NCI-H510A (cell line): Measurements from ENCODE around the gene MPDU1.
A peak's percentile ranks its signal among the peaks of the same experiment; 100 is the strongest.
"Not testable (repeated sequence)": the region's sequence is repeated elsewhere in the genome, so short reads cannot be mapped to it uniquely, and the experiment has no call there.

Source experiments
- DNase-seq: peaks from one replicate; lab custom pipeline; 2025; lab: John Stamatoyannopoulos, UW

The MPDU1 gene

GRCh38 chr17:7614425-7615264 lies 31.0 kb downstream of the MPDU1 start, which contains the start of gene FXR2:
FXR2 (minus strand) TSS chr17:7614897; CDS start chr17:7614532, 365 bp downstream.
- DNase-seq, result peak; percentile 98

DNA sequence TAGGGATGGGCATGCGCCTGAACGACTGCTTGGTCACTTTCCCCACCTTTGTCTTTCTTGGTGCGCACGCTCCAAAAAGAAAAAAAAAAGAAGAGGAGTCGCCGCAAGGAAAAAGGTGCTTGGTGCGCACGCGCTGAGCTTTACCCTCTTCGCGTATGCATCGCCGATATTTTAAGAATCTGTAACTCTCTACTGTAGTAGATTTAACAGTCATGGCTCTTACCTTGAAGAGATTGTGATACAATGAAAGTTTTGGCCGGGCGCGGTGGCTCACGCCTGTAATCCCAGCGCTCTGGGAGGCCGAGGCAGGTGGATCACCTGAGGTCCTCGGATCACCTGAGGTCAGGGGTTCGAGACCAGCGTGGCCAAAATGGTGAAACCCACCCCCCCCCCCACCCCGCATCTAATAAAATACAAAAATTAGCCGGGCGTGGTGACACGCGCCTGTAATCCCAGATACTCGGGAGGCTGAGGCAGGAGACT lies 31.7 kb downstream of the MPDU1 start:
- no peak for DNase-seq

DNA sequence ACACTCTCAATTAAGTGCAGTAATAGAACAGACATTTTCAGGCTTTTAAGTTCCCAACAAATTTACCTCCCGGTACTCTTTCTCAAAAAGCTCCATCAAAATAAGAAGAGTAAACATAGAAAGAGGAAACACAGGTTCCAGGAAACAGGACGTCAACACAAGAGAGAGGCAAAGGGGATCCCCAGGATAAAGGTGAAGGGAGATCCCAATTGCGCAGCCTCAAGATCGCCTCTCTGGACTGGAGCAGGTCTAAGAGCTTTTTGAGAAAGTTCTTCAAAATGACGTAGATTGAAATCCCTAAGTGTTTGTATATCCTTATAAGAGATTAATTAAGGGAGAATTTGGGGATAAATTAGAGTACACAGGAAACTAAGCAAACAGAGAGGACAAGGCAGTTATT lies 35.0 kb downstream of the MPDU1 start:
- no peak for DNase-seq

DNA sequence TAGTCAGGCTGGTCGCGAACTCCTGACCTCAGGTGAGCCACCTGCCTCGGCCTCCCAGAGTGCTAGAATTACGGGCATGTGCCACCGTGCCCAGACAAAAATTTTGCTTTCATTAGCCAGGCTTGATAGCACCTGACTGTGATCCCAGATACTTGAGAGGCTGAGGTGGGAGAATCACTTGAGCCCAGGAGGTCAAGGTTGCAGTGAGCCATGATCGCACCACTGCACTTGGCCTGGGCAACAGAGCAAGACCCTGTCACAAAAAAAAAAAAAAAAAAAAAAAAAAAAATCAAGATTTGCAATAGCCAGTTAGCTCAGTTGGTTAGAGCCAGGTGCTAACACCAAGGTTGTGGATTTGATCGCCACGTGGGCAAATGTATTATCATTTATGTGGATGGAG lies 37.2 kb downstream of the MPDU1 start:
- no peak for DNase-seq

DNA sequence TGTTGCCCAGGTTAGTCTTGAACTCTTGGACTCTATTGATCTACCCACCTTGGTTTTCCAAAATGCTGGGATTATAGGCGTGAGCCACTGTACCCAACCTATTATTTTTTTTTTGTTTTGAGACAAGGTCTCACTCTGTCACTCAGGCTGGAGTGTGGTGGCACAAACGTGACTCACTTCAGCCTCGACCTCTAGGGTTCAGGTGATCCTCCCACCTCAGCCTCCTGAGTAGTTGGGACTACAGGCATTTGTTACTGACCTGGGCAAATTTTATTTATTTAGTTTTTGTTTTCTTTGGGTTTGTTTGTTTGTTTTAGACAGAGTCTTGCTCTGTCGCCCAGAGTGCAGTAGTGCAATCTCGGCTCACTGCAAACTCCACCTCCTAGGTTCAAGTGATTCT lies 40.0 kb downstream of the MPDU1 start:
- DNase-seq, result no peak

- not testable (repeated sequence) for DNase-seq
Observed at GRCh38 chr17:7625749-7626148, 42.1 kb downstream of the MPDU1 start.

- no peak for DNase-seq
Observed at GRCh38 chr17:7626307-7626706, 42.7 kb downstream of the MPDU1 start.

DNA sequence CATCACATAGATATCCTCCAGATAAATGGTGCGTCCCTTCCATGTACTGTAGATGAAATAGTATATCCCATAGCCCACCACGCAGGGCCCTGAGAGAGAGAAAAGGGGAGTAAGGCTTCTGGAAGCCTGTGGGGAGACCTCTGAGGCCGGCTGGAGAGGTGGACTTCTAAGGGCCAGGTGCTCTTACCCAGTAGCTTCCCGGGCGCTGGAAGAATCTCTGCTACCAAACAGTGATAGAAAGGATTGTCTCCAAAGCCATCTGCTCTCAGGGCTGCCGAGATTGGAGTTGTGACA lies 43.3 kb downstream of the MPDU1 start:
- no peak for DNase-seq

DNA sequence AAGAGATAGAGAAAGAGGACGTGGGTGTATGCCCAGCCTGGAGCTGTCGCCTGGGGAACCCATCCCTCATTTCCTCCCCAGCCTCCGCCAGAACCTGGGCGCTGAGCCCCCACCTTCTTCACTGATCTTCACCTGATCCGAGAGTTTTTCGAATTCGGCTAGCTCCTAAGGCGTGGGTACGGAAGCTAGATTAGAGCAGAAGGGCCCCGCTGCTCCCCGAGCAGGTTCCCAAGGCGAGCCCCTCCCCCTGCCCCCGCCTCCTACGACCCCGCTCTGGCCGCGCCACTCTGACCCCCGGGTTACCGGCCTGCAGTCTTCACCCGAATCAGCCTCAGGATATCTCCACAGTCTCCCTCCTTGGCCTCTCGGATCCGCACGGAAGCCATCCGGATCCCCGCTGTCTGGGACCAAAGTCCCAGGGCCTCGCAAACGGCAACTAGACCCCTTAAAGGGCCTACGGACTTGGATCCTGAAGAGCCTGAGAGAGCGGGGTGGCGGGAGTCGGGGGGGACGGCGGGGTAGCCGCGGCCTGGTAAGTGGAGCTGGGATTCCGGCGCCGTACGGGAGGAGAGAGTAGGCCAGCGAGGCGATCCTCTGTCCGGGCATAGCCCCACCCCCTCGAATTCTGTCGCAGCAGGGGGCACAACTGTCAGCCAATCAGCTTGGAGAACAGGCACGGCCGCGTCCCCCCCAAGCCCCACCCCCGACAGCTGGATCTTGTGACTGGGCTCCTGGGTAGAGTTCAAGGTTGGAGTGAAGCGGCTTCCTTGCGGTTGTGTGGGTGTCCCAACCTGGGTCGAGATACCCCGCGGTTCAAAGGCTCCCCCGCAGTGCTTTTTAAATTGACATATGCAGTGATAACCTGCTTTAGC lies 43.8 kb downstream of the MPDU1 start, which contains the start of gene SAT2:
SAT2 (minus strand) TSS at position 572 of the 872 bp plus-strand sequence; CDS start at position 386, 186 bp downstream.
- peak; percentile 79 for DNase-seq

- no peak for DNase-seq
Observed at GRCh38 chr17:7629939-7630571, 46.4 kb downstream of the MPDU1 start, which contains the start of gene SHBG. SHBG (plus strand) TSS chr17:7630135; CDS start chr17:7630173, 38 bp downstream.

- no peak for DNase-seq
Observed at GRCh38 chr17:7631398-7632380, 48.0 kb downstream of the MPDU1 start.

GRCh38 chr17:7632492-7632894 lies 48.8 kb downstream of the MPDU1 start:
- DNase-seq, result no peak

DNA sequence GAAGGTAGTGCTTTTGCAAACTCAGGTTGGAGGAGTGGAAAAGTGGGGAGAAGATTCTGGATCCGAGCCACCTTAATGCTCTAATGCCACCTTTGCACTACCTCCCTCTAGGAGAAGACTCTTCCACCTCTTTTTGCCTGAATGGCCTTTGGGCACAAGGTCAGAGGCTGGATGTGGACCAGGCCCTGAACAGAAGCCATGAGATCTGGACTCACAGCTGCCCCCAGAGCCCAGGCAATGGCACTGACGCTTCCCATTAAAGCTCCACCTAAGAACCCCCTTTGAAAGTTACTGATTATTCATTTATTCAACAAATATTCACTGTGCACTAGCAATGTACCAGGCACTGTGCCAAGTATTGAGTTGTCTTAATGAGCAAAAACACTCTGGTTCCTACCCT lies 49.4 kb downstream of the MPDU1 start:
- DNase-seq, result no peak

DNA sequence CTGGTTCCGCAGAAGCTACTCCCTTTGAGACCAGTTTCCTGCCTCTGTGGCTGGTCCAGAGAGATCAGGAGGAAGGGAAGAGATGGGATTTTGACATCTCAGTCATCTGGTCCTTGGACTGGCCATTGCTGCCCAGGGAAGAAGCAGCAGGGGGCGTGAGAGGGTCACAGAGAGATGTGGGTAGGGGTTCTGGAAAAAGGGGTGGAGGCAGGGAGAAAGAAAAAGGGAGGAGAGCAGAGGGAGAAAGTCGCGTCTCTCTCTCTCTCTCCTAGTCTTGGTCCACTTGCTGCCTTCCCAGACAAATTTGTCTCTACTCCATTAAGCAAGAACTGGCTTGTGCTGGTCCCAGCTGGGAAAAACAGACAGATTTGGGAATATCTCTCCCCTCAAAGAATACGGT lies 50.7 kb downstream of the MPDU1 start:
- DNase-seq, result peak; percentile 9

GRCh38 chr17:7636163-7636562 lies 52.5 kb downstream of the MPDU1 start:
- no peak for DNase-seq
